ENCODE measurements around the gene LIPG. TPM values are rescaled to one million over a fixed set of nuclear protein-coding genes. Genes with fewer than 3 reads are reported as not detected.
"Not testable (repeated sequence)": the region's sequence is repeated elsewhere in the genome, so short reads cannot be mapped to it uniquely, and the experiment has no call there.

Gene LIPG
- total and polyA plus RNA-seq, 2 donors from 2014 or later, result 4.8 to 50.9 TPM

- FAIRE-seq (no peak), DNase-seq (no peak)
- Histone ChIP-seq H3K36me3 (ENCODE audit: control insufficient read depth in 2 of 3, insufficient read depth in 3 of 3, low read length in 3 of 3) (no peaks in the 10 kb centered on the region), H3K9ac (ENCODE audit: low read length in 3 of 3) (no peak overlapping the region), H3K9me3 (ENCODE audit: control insufficient read depth in 2 of 3, insufficient read depth in 1 of 3, low read length in 3 of 3) (no peaks in the 10 kb centered on the region), H3K4me1 (ENCODE audit: control insufficient read depth in 2 of 3, insufficient read depth in 2 of 3, low read depth in 1 of 3, low read length in 3 of 3) (peaks cover 0 to 2% (median 0%) of the 10 kb centered on the region in 3 donors), H3K27ac (ENCODE audit: low read depth in 2 of 2, low read length in 2 of 2) (no peak overlapping the region), H3K27me3 (ENCODE audit: control insufficient read depth, insufficient read depth, low read length) (no peaks in the 10 kb centered on the region), H3K4me3 (ENCODE audit: low read length in 3 of 3) (no peak overlapping the region)
- TF ChIP-seq CTCF (IDR thresholded peaks at IDR 0.05; ENCODE audit: borderline replicate concordance, extremely low read depth, insufficient read depth), result no peak
- intact Hi-C loops (cut with DNase I), result no loop called here
These were observed 18.4 kb downstream of the LIPG start for GRCh38 chr18:49580279-49580678.

- no peak for TF ChIP-seq CTCF (IDR thresholded peaks at IDR 0.05; ENCODE audit: borderline replicate concordance, extremely low read depth, insufficient read depth)
- no peak overlapping the region for H3K9ac ChIP-seq (ENCODE audit: low read length in 3 of 3)
- DNase-seq (no peak), FAIRE-seq (no peak)
- no peaks in the 10 kb centered on the region for H3K36me3 ChIP-seq (ENCODE audit: control insufficient read depth in 2 of 3, insufficient read depth in 3 of 3, low read length in 3 of 3)
- no peak overlapping the region for H3K27ac ChIP-seq (ENCODE audit: low read depth in 2 of 2, low read length in 2 of 2)
- no peaks in the 10 kb centered on the region for H3K9me3 ChIP-seq (ENCODE audit: control insufficient read depth in 2 of 3, insufficient read depth in 1 of 3, low read length in 3 of 3)
- H3K4me1 ChIP-seq (ENCODE audit: control insufficient read depth in 2 of 3, insufficient read depth in 2 of 3, low read depth in 1 of 3, low read length in 3 of 3), result peaks cover 0 to 2% (median 0%) of the 10 kb centered on the region in 3 donors
- intact Hi-C loops (cut with DNase I), result no loop called here
- no peak overlapping the region for H3K4me3 ChIP-seq (ENCODE audit: low read length in 3 of 3)
- H3K27me3 ChIP-seq (ENCODE audit: control insufficient read depth, insufficient read depth, low read length), result no peaks in the 10 kb centered on the region
These were observed 19.5 kb downstream of the LIPG start for GRCh38 chr18:49581371-49581770.

GRCh38 chr18:49582579-49582978, 20.7 kb downstream of the LIPG start:
- H3K9me3 ChIP-seq (ENCODE audit: control insufficient read depth in 2 of 3, insufficient read depth in 1 of 3, low read length in 3 of 3), result no peaks in the 10 kb centered on the region
- intact Hi-C loops (cut with DNase I), result no loop called here
- FAIRE-seq (no peak), DNase-seq (peak in 1 of 5 donors; percentile 45)
- no peaks in the 10 kb centered on the region for H3K36me3 ChIP-seq (ENCODE audit: control insufficient read depth in 2 of 3, insufficient read depth in 3 of 3, low read length in 3 of 3)
- H3K4me1 ChIP-seq (ENCODE audit: control insufficient read depth in 2 of 3, insufficient read depth in 2 of 3, low read depth in 1 of 3, low read length in 3 of 3), result peaks cover 0 to 2% (median 0%) of the 10 kb centered on the region in 3 donors
- no peak overlapping the region for H3K4me3 ChIP-seq (ENCODE audit: low read length in 3 of 3)
- no peaks in the 10 kb centered on the region for H3K27me3 ChIP-seq (ENCODE audit: control insufficient read depth, insufficient read depth, low read length)
- no peak for TF ChIP-seq CTCF (IDR thresholded peaks at IDR 0.05; ENCODE audit: borderline replicate concordance, extremely low read depth, insufficient read depth)
- H3K27ac ChIP-seq (ENCODE audit: low read depth in 2 of 2, low read length in 2 of 2), result no peak overlapping the region
- H3K9ac ChIP-seq (ENCODE audit: low read length in 3 of 3), result no peak overlapping the region

GRCh38 chr18:49584394-49584793, 22.5 kb downstream of the LIPG start:
- DNase-seq (no peak), FAIRE-seq (no peak)
- Histone ChIP-seq H3K9ac (ENCODE audit: low read length in 3 of 3) (no peak overlapping the region), H3K9me3 (ENCODE audit: control insufficient read depth in 2 of 3, insufficient read depth in 1 of 3, low read length in 3 of 3) (no peaks in the 10 kb centered on the region), H3K4me1 (ENCODE audit: control insufficient read depth in 2 of 3, insufficient read depth in 2 of 3, low read depth in 1 of 3, low read length in 3 of 3) (peaks cover 0 to 2% (median 0%) of the 10 kb centered on the region in 3 donors), H3K27ac (ENCODE audit: low read depth in 2 of 2, low read length in 2 of 2) (no peak overlapping the region), H3K36me3 (ENCODE audit: control insufficient read depth in 2 of 3, insufficient read depth in 3 of 3, low read length in 3 of 3) (no peaks in the 10 kb centered on the region), H3K27me3 (ENCODE audit: control insufficient read depth, insufficient read depth, low read length) (no peaks in the 10 kb centered on the region), H3K4me3 (ENCODE audit: low read length in 3 of 3) (no peak overlapping the region)
- TF ChIP-seq CTCF (IDR thresholded peaks at IDR 0.05; ENCODE audit: borderline replicate concordance, extremely low read depth, insufficient read depth), result no peak
- intact Hi-C loops (cut with DNase I), result no loop called here

- H3K36me3 ChIP-seq (ENCODE audit: control insufficient read depth in 2 of 3, insufficient read depth in 3 of 3, low read length in 3 of 3); H3K27ac ChIP-seq (ENCODE audit: low read depth in 2 of 2, low read length in 2 of 2); H3K4me3 ChIP-seq (ENCODE audit: low read length in 3 of 3); H3K9ac ChIP-seq (ENCODE audit: low read length in 3 of 3); FAIRE-seq; H3K9me3 ChIP-seq (ENCODE audit: control insufficient read depth in 2 of 3, insufficient read depth in 1 of 3, low read length in 3 of 3); DNase-seq; H3K27me3 ChIP-seq (ENCODE audit: control insufficient read depth, insufficient read depth, low read length); H3K4me1 ChIP-seq (ENCODE audit: control insufficient read depth in 2 of 3, insufficient read depth in 2 of 3, low read depth in 1 of 3, low read length in 3 of 3); intact Hi-C loops (cut with DNase I): not testable (repeated sequence)
These were observed 23.1 kb downstream of the LIPG start for GRCh38 chr18:49584951-49585350.
